ENCODE data around the gene PIEZO2. TPM values are rescaled to one million over a fixed set of nuclear protein-coding genes. Genes with fewer than 3 reads are reported as not detected.

Gene PIEZO2
- total and polyA plus RNA-seq, 9 donors: 2.0 to 8.5 (median 3.2) TPM

DNA sequence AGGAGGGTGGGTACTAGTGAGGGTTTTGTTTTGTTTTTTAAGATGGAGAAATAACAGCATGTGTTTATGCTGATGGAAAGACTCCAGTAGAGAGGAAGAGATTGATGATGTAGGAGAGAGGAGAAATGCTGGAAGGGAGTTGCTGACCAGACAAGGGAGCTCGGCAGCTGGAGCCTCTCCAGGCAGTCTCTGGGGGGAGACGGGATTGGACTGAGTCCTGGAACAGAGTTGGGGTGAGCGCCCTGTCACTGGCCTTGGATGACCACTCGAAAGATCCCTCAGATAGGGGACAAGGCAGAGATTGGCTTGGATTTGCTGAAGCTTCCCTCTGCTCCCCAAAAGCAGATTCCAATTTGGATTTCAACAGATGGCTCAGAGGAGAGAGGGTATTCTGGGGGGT lies 425.9 kb downstream of the PIEZO2 start:
- no peak overlapping the region for H3K27ac ChIP-seq
- no peak for TF ChIP-seq POLR2A (IDR thresholded peaks at IDR 0.05)
- no peak for TF ChIP-seq EP300 (IDR thresholded peaks at IDR 0.05)
- TF ChIP-seq, protein P1, sequence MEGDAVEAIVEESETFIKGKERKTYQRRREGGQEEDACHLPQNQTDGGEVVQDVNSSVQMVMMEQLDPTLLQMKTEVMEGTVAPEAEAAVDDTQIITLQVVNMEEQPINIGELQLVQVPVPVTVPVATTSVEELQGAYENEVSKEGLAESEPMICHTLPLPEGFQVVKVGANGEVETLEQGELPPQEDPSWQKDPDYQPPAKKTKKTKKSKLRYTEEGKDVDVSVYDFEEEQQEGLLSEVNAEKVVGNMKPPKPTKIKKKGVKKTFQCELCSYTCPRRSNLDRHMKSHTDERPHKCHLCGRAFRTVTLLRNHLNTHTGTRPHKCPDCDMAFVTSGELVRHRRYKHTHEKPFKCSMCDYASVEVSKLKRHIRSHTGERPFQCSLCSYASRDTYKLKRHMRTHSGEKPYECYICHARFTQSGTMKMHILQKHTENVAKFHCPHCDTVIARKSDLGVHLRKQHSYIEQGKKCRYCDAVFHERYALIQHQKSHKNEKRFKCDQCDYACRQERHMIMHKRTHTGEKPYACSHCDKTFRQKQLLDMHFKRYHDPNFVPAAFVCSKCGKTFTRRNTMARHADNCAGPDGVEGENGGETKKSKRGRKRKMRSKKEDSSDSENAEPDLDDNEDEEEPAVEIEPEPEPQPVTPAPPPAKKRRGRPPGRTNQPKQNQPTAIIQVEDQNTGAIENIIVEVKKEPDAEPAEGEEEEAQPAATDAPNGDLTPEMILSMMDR (IDR thresholded peaks at IDR 0.05): no peak
- no peaks in the 10 kb centered on the region for H3K9me3 ChIP-seq
- H3K27me3 ChIP-seq: no peaks in the 10 kb centered on the region
- 46 to 48% (median 47%) methylated on average over 4 of the region's 4 CpGs for WGBS, 3 donors
- no peak overlapping the region for H3K4me3 ChIP-seq
- DNase-seq: no peak
- H3K36me3 ChIP-seq: no peaks in the 10 kb centered on the region
- H3K4me1 ChIP-seq (ENCODE audit: insufficient read depth): no peaks in the 10 kb centered on the region
- intact Hi-C loops (cut with DNase I): no loop called here

DNA sequence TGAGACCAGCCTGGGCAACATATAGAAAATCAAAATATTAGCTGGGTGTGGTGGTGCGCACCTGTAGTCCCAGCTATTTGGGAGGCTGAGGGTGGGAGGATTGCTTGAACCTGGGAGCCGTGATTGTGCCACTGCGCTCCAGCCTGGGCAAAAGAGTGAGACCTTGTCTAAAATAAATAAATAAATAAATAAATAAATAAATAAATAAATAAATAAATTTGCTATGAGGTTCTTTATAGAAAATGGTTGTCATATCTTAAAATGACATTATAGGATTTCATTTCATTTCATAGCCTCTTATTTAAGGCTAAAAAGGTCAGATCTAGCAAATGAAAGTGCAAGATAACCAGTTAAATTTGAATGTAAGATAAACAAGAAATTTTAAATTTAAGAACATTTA lies 430.6 kb downstream of the PIEZO2 start:
- no peak for DNase-seq
- no peaks in the 10 kb centered on the region for H3K9me3 ChIP-seq
- 75 to 95% (median 83%) methylated on average over 3 of the region's 3 CpGs for WGBS, 3 donors
- no peaks in the 10 kb centered on the region for H3K4me1 ChIP-seq (ENCODE audit: insufficient read depth)
- H3K4me3 ChIP-seq: no peak overlapping the region
- intact Hi-C loops (cut with DNase I): no loop called here
- H3K36me3 ChIP-seq: no peaks in the 10 kb centered on the region
- TF ChIP-seq EP300 (IDR thresholded peaks at IDR 0.05) (no peak), POLR2A (IDR thresholded peaks at IDR 0.05) (no peak)
- TF ChIP-seq, protein P1 (IDR thresholded peaks at IDR 0.05): no peak
- H3K27me3 ChIP-seq: no peaks in the 10 kb centered on the region
- no peak overlapping the region for H3K27ac ChIP-seq

DNA sequence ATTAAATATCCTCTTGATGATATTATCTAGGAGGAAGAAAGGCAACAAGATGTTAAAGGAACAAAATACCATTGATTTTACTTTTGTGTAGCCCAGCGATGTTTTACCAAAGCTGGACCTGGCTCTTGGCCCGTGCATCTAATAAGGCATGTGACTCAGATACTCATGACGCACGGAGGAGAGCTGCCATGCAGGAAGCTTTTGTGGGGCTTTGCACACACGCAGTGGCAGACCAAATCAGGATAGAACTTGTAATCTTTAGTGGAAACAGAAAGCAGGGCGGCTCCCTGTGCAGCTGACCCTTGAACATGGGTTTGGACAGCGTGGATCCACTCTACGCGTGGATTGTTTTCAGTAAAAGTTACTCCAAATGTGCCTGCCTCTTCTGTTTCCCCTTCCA lies 433.6 kb downstream of the PIEZO2 start:
- H3K27ac ChIP-seq: no peak overlapping the region
- intact Hi-C loops (cut with DNase I): no loop called here
- no peaks in the 10 kb centered on the region for H3K36me3 ChIP-seq
- no peaks in the 10 kb centered on the region for H3K9me3 ChIP-seq
- no peaks in the 10 kb centered on the region for H3K4me1 ChIP-seq (ENCODE audit: insufficient read depth)
- no peak for TF ChIP-seq EP300 (IDR thresholded peaks at IDR 0.05)
- TF ChIP-seq, protein P1 (IDR thresholded peaks at IDR 0.05): no peak
- no peak for TF ChIP-seq POLR2A (IDR thresholded peaks at IDR 0.05)
- DNase-seq: no peak
- H3K4me3 ChIP-seq: no peak overlapping the region
- no peaks in the 10 kb centered on the region for H3K27me3 ChIP-seq
- WGBS, 3 donors: 59 to 76% (median 68%) methylated on average over 9 of the region's 9 CpGs

DNA sequence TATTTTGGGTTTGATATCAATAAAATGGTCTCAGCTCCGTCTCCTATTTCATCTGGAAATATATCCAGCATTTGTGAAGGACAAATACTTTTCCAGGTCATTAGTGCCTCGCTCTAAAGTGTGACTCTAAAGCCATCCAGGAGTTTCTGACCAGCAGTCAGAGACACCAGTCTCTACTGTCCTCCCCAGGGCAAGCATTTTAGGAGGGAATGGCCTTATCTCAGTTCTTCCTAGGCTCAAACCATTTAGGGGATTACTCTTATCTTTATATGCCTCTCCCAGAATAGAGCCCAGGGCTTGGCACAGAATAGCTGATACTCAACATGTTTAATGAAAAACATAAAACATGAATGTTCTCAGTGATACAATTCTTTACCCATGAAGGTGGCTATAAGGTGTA lies 436.0 kb downstream of the PIEZO2 start:
- intact Hi-C loops (cut with DNase I): no loop called here
- TF ChIP-seq POLR2A (IDR thresholded peaks at IDR 0.05) (no peak), EP300 (IDR thresholded peaks at IDR 0.05) (no peak)
- TF ChIP-seq, protein P1 (IDR thresholded peaks at IDR 0.05): no peak
- H3K9me3 ChIP-seq: no peaks in the 10 kb centered on the region
- H3K27me3 ChIP-seq: no peaks in the 10 kb centered on the region
- WGBS, 3 donors: 14 to 55% (median 30%) methylated on average over 2 of the region's 2 CpGs
- DNase-seq: no peak
- no peaks in the 10 kb centered on the region for H3K36me3 ChIP-seq
- no peaks in the 10 kb centered on the region for H3K4me1 ChIP-seq (ENCODE audit: insufficient read depth)
- H3K4me3 ChIP-seq: no peak overlapping the region
- H3K27ac ChIP-seq: no peak overlapping the region

DNA sequence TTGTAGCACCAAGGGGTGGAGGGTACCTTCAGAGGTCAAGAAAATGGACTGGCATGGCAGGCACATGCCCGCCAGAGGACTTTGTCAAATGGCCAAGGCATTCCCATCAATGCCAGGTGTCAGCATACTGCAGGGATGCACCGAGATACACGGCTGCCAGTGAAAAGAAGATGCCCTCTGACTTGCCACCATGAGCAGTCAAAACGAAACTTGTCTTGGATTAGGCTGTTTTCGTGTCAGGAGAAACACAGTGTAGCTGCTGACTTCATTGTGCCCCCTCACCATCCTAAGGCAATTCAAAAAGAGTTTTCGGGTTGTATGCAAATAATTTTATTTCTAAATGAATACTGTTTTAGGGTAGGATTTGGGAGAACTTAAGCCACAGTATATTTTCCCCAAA lies 442.1 kb downstream of the PIEZO2 start:
- H3K4me3 ChIP-seq: no peak overlapping the region
- H3K9me3 ChIP-seq: no peaks in the 10 kb centered on the region
- no peaks in the 10 kb centered on the region for H3K36me3 ChIP-seq
- intact Hi-C loops (cut with DNase I): no loop called here
- H3K27ac ChIP-seq: no peak overlapping the region
- no peaks in the 10 kb centered on the region for H3K4me1 ChIP-seq (ENCODE audit: insufficient read depth)
- WGBS, 3 donors: 70 to 92% (median 73%) methylated on average over 6 of the region's 6 CpGs
- TF ChIP-seq EP300 (IDR thresholded peaks at IDR 0.05): no peak
- no peak for TF ChIP-seq POLR2A (IDR thresholded peaks at IDR 0.05)
- TF ChIP-seq, protein P1 (IDR thresholded peaks at IDR 0.05): no peak
- no peak for DNase-seq
- no peaks in the 10 kb centered on the region for H3K27me3 ChIP-seq

Measured in ovary (tissue), 9 donors.